Fibroblast of lung (primary cell): Measurements from ENCODE around the gene CD3E. TPM values are rescaled to one million over a fixed set of nuclear protein-coding genes. Genes with fewer than 3 reads are reported as not detected.

Experiments used
- DNase-seq, 2 donors: peaks; one replicate each; pipeline versions ENCODE4 v3.0.0 to v3.0.0-alpha.2; 2010; ENCODE audit warnings: low read depth in 2 of 2
- H2AFZ ChIP-seq: 2 replicates; pipeline ENCODE4 v1.5.1; 2012; ENCODE audit warnings: low read length, control low read depth, inconsistent platforms
- H3K27ac ChIP-seq: 2 replicates; pipeline ENCODE4 v1.5.1; 2011; ENCODE audit warnings: low read length, control low read depth; ENCODE audit not compliant: insufficient read depth
- H3K27me3 ChIP-seq: 2 replicates; pipeline ENCODE4 v1.5.1; 2011; ENCODE audit warnings: mild to moderate bottlenecking, low read length; ENCODE audit not compliant: control insufficient read depth, insufficient read depth
- H3K36me3 ChIP-seq: 2 replicates; pipeline ENCODE4 v1.5.1; 2011; ENCODE audit warnings: low read length; ENCODE audit not compliant: control insufficient read depth, insufficient read depth
- H3K4me1 ChIP-seq: 2 replicates; pipeline ENCODE4 v1.5.1; 2011; ENCODE audit warnings: low read length; ENCODE audit not compliant: control insufficient read depth, insufficient read depth; ENCODE audit errors: extremely low read depth
- H3K4me2 ChIP-seq: 2 replicates; pipeline ENCODE4 v1.5.1; 2011; ENCODE audit warnings: low read length, control low read depth; ENCODE audit not compliant: insufficient read depth; ENCODE audit errors: extremely low read depth
- H3K4me3 ChIP-seq, 4 experiments: fragments of 200-600 bp in 1 of 4; sonication (generic) in 1 of 4; replicated peaks in 1 of 4; 2 replicates each; pipeline ENCODE4 v1.5.1; 2011 to 2016; ENCODE audit warnings: low read length in 4 of 4, low read depth in 3 of 4, mild to moderate bottlenecking in 3 of 4, control low read depth in 2 of 4, inconsistent platforms in 1 of 4, mixed read lengths in 1 of 4; ENCODE audit not compliant: insufficient read depth in 1 of 4; ENCODE audit errors: control extremely low read depth in 1 of 4
- H3K79me2 ChIP-seq: 2 replicates; pipeline ENCODE4 v1.5.1; 2012; ENCODE audit warnings: mild to moderate bottlenecking, low read length, inconsistent platforms; ENCODE audit not compliant: control insufficient read depth, insufficient read depth
- H3K9ac ChIP-seq: 2 replicates; pipeline ENCODE4 v1.5.1; 2011; ENCODE audit warnings: mild to moderate bottlenecking, low read length, control low read depth; ENCODE audit not compliant: insufficient read depth
- H3K9me3 ChIP-seq: 2 replicates; pipeline ENCODE4 v1.5.1; 2012; ENCODE audit warnings: low read depth, low read length; ENCODE audit not compliant: control insufficient read depth, insufficient read depth
- H4K20me1 ChIP-seq: 2 replicates; pipeline ENCODE4 v1.5.1; 2011; ENCODE audit warnings: low read length; ENCODE audit not compliant: control insufficient read depth, insufficient read depth; ENCODE audit errors: extremely low read depth
- CTCF ChIP-seq, 2 donors: IDR thresholded peaks in 1 of 2; conservative IDR thresholded peaks in 1 of 2; 1 replicate in 1 of 2; 2 replicates in 1 of 2; pipeline ENCODE4 v1.5.1; 2011 to 2012; ENCODE audit warnings: low read length in 2 of 2, control low read depth in 1 of 2, inconsistent platforms in 1 of 2, low read depth in 1 of 2, mild to moderate bottlenecking in 1 of 2
- EZH2 ChIP-seq: IDR thresholded peaks from 2 replicates; pipeline ENCODE4 v1.5.1; 2012; ENCODE audit warnings: low read length, control low read depth, mild to moderate bottlenecking; ENCODE audit errors: missing control alignments
- polyA plus RNA-seq, 2 donors: library from polyadenylated mRNA; depleted of rRNA in 1 of 2; stranded (reverse) in 1 of 2; unstranded in 1 of 2; fragments of >200 nt; gene quantifications; 2 replicates each; pipeline ENCODE4 v1.2.1, GENCODE V29; 2011 to 2012; ENCODE audit warnings: missing spikeins in 1 of 2
- total RNA-seq: library from RNA; depleted of rRNA; stranded (reverse); fragments of >200 nt; gene quantifications from 2 replicates; pipeline ENCODE4 v1.2.1, GENCODE V29; 2014

CD3E gene
- total and polyA plus RNA-seq, 2 donors (not counting 1 experiment from before 2014, with no cell fraction given), result not detected

- TF ChIP-seq CTCF (conservative IDR thresholded peaks at IDR 0.05 in 1 of 2, IDR thresholded peaks at IDR 0.05 in 1 of 2; ENCODE audit: low read depth in 1 of 2, low read length in 2 of 2), result no peak
- no peak for TF ChIP-seq EZH2
- Histone ChIP-seq H3K9ac (no peak overlapping the region), H3K4me1 (no peaks in the 10 kb centered on the region), H3K27me3 (no peaks in the 10 kb centered on the region), H3K4me3 (no peak overlapping the region), H3K27ac (no peak overlapping the region), H3K36me3 (no peaks in the 10 kb centered on the region), H2AFZ (no peak overlapping the region), H4K20me1 (no peaks in the 10 kb centered on the region), H3K79me2 (no peaks in the 10 kb centered on the region), H3K9me3 (no peaks in the 10 kb centered on the region), H3K4me2 (no peak overlapping the region)
- no peak for DNase-seq
Observed at GRCh38 chr11:118295199-118295598, 9.3 kb upstream of the CD3E start.

GRCh38 chr11:118295815-118296454, 8.6 kb upstream of the CD3E start:
- Histone ChIP-seq H3K9ac (no peak overlapping the region), H3K4me2 (no peak overlapping the region), H3K36me3 (no peaks in the 10 kb centered on the region), H3K4me1 (no peaks in the 10 kb centered on the region), H3K9me3 (no peaks in the 10 kb centered on the region), H2AFZ (no peak overlapping the region), H4K20me1 (no peaks in the 10 kb centered on the region), H3K27me3 (no peaks in the 10 kb centered on the region), H3K4me3 (no peak overlapping the region), H3K79me2 (no peaks in the 10 kb centered on the region), H3K27ac (no peak overlapping the region)
- TF ChIP-seq CTCF (conservative IDR thresholded peaks at IDR 0.05 in 1 of 2, IDR thresholded peaks at IDR 0.05 in 1 of 2; ENCODE audit: low read depth in 1 of 2, low read length in 2 of 2), result peak; percentile 29 to 42
- no peak for TF ChIP-seq EZH2
- DNase-seq, result peak; percentile 15 to 27

- no peaks in the 10 kb centered on the region for H4K20me1 ChIP-seq
- H3K4me1 ChIP-seq, result no peaks in the 10 kb centered on the region
- no peak overlapping the region for H3K4me2 ChIP-seq
- no peak overlapping the region for H3K27ac ChIP-seq
- no peaks in the 10 kb centered on the region for H3K36me3 ChIP-seq
- no peaks in the 10 kb centered on the region for H3K9me3 ChIP-seq
- no peaks in the 10 kb centered on the region for H3K79me2 ChIP-seq
- no peak overlapping the region for H2AFZ ChIP-seq
- H3K27me3 ChIP-seq, result peaks cover 4% of the 10 kb centered on the region
- no peak overlapping the region for H3K9ac ChIP-seq
- DNase-seq, result no peak
- no peak overlapping the region for H3K4me3 ChIP-seq
- no peak for TF ChIP-seq CTCF (conservative IDR thresholded peaks at IDR 0.05 in 1 of 2, IDR thresholded peaks at IDR 0.05 in 1 of 2; ENCODE audit: low read depth in 1 of 2, low read length in 2 of 2)
- no peak for TF ChIP-seq EZH2
Observed at GRCh38 chr11:118301600-118302195, 2.8 kb upstream of the CD3E start.
